Omental fat pad (tissue), 4 donors: ENCODE measurements around the gene TMTC4. TPM values are rescaled to one million over a fixed set of nuclear protein-coding genes. Genes with fewer than 3 reads are reported as not detected.
"Not testable (repeated sequence)": the region's sequence is repeated elsewhere in the genome, so short reads cannot be mapped to it uniquely, and the experiment has no call there.

Source experiments
- ATAC-seq: fragments of 150-250 bp; one replicate; pipeline ENCODE4 v1.9.1; 2016; ENCODE audit warnings: mild to moderate bottlenecking, moderate library complexity; ENCODE audit not compliant: low FRiP score
- DNase-seq: peaks from one replicate; pipeline ENCODE4 v3.0.0-alpha.2; 2019; ENCODE audit warnings: low spot score
- CTCF ChIP-seq, 3 donors: fragments of 450-650 bp; IDR thresholded peaks; one replicate each; pipeline ENCODE4 v1.5.1; 2016 to 2017; ENCODE audit warnings: antibody characterized with exemption in 3 of 3, mild to moderate bottlenecking in 3 of 3, moderate library complexity in 2 of 3
- total RNA-seq, 4 donors: library from RNA; depleted of rRNA; stranded (reverse); fragments of >200 nt; gene quantifications; one replicate each; pipeline ENCODE4 v1.1.0, GENCODE V29; 2016

Gene TMTC4
- total RNA-seq, 4 donors from 2014 or later = 9.2 to 16.9 (median 12.9) TPM

DNA sequence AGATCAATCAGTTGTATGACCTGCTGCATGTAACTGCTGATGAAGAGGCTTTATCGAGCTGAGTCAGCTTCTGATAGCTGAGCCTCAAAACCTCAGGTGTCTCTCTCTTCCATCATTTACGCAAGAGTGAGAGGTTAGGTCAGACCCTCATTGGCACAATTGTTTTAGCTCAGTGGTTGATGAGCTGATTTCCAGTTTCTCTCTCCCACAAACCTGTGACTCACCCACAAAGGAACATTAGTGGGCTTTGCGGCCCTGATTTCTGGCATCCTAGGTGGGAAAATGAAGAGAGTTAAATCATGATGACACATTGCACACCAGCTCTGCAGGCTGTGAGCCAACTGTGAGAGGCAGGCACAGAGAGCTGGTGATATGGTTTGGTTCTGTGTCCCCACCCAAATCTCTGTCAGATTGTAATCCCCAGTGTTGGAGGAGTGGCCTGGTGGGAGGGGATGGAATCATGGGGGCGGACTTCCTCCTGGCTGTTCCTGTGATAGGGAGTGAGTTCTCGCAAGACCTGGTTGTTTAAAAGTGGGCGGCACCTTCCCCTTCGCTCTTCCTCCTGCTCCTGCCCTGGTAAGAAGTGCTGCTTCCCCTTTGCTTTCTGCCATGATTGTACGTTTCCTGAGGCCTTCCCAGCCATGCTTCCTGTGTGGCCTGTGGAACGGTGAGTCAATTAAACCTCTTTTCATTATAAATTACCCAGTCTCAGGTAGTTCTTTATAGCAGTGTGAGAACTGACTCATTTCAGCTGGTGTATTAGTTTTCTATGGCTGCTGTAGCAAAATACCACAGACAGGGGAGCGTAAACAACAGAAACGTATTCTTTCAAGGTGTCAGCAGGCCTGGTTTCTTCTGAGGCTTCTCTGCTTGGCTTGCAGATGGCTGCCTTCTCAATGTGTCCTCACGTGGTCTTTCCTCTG, 33.5 kb upstream of the TMTC4 start:
- ATAC-seq (no peak), DNase-seq (no peak)
- TF ChIP-seq CTCF (IDR thresholded peaks at IDR 0.05) = no peak

DNA sequence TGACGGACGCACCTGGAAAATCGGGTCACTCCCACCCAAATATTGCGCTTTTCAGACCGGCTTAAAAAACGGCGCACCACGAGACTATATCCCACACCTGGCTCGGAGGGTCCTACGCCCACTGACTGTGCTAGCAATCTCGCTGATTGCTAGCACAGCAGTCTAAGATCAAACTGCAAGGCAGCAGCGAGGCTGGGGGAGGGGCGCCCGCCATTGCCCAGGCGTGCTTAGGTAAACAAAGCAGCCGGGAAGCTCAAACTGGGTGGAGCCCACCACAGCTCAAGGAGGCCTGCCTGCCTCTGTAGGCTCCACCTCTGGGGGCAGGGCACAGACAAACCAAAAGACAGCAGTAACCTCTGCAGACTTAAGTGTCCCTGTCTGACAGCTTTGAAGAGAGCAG, 23.7 kb upstream of the TMTC4 start:
- not testable (repeated sequence) for ATAC-seq, DNase-seq

GRCh38 chr13:100695509-100695773, 20.8 kb upstream of the TMTC4 start:
- DNase-seq = no peak
- TF ChIP-seq CTCF (IDR thresholded peaks at IDR 0.05) = no peak
- ATAC-seq = no peak

DNA sequence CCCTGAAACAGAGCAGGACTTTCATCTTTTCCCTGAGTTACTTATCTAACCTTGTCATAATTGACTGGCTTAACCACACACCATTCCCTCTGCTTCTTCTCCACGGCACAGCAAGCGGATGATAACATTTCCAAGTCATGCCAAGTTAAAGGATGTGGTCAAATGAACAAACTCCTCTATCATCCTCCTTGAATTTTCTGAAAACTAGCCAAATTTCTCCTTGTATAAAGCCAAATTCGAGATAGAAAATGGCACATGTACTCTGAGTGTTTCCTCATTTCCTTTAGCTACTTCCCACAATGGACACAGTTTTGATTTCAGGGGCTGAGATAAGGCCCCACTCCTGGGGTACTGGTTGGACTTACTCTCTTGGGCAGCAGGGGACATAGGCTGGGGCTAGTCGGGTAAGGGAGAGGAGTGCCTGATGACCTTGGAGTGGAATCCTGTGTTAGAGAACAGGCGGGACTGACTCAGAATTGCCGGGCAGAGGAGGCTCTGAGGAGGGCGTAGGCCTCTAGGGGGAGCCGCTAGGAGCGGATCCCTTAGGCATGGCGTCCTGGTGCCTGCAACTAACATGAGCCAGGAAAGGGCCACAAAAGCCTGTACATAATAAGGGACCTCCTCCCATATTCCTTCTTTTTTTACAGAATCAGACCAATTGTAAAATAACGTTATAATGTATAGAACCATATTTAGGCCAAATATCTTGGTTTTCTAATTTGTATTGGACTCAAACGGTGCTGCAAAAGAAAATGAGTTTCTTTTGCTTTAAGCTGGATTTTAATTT, 20.3 kb upstream of the TMTC4 start:
- ATAC-seq (peak; percentile 91), DNase-seq (no peak)
- no peak for TF ChIP-seq CTCF (IDR thresholded peaks at IDR 0.05)

DNA sequence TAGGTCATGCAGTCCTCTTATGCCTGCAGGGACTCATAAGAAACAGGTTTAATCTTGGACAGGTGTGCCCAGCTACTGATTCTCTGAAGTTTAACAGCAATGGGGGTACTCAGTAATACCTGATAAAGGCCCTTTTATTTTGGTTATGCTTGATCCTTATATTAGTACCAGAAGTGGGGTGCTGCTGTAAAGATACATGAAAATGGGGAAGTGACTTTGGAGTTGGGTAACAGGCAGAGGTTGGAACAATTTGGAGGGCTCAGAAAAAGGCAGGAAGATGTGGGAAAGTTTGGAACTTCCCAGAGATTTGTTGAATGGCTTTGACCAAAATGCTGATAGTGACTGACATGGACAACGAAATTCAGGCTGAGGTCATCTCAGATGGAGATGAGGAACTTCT, 14.6 kb upstream of the TMTC4 start:
- ATAC-seq (no peak), DNase-seq (no peak)
- no peak for TF ChIP-seq CTCF (IDR thresholded peaks at IDR 0.05)

DNA sequence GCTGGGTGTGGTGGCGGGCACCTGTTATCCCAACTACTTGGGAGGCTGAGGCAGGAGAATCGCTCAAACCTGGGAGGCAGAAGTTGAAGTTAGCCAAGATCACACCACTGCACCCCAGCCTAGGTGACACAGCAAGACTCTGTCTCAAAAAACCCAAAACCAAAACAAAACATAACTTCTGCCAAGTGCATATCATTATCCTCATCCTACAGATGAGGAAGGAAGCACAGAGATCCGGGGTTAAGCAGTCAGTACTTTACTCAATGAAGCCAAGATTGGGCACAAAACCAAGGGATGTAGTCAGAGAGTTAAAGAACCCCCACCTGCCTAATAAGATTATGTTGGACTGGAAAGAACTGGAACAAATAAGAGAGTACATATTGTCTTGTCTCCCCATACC, 5.5 kb upstream of the TMTC4 start:
- DNase-seq = no peak
- ATAC-seq = no peak
- TF ChIP-seq CTCF (IDR thresholded peaks at IDR 0.05) = no peak

GRCh38 chr13:100677128-100677527, 2.5 kb upstream of the TMTC4 start:
- not testable (repeated sequence) for DNase-seq, ATAC-seq

DNA sequence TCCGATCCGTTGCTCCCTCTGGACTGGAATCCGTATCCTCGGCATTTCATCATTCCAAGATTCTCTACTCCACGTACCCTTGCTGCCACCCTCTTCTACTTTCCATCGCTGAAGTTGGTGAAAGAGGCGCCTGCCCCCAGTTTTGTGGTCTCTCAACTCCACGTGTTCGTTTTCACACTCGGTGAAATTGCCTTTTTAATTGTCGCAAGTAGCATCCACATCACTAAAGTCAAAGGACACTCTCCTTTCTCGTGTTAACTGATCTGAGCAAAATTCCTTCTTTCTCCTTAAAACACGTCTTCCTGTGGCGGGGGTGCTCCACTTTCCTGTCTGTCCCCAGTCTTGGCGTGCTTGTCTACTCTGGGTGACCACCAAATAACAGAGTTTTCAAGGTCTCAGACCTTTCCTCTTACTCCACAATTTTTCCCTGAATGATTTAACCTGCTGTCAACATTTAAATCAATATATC, 1.1 kb upstream of the TMTC4 start:
- ATAC-seq (no peak), DNase-seq (no peak)
- TF ChIP-seq CTCF (IDR thresholded peaks at IDR 0.05) = no peak
